ENCODE data around the gene DDX25. TPM values are rescaled to one million over a fixed set of nuclear protein-coding genes. Genes with fewer than 3 reads are reported as not detected.

Gene DDX25
- total RNA-seq, 1 donor from 2014 or later = 2.2 TPM

- DNase-seq (ENCODE audit: low spot score) (no peak), ATAC-seq (no peak)
- intact Hi-C loops (cut with DNase I) = no loop called here
These were observed 42.6 kb downstream of the DDX25 start for GRCh38 chr11:125946712-125947418.

GRCh38 chr11:125947419-125948277, 43.3 kb downstream of the DDX25 start:
- DNase-seq (ENCODE audit: low spot score) (peak; percentile 51), ATAC-seq (no peak)
- intact Hi-C loops (cut with DNase I) = no loop called here

GRCh38 chr11:125948278-125949051, 44.2 kb downstream of the DDX25 start:
- peak; percentile 51 for DNase-seq (ENCODE audit: low spot score)
- ATAC-seq = no peak
- intact Hi-C loops (cut with DNase I) = no loop called here

- intact Hi-C loops (cut with DNase I) = no loop called here
- ATAC-seq (no peak), DNase-seq (ENCODE audit: low spot score) (no peak)
These were observed 45.2 kb downstream of the DDX25 start for GRCh38 chr11:125949271-125950177.

GRCh38 chr11:125950178-125950490, 45.8 kb downstream of the DDX25 start:
- ATAC-seq (no peak), DNase-seq (ENCODE audit: low spot score) (peak; percentile 50)
- intact Hi-C loops (cut with DNase I) = no loop called here

- intact Hi-C loops (cut with DNase I) = no loop called here
- DNase-seq (ENCODE audit: low spot score) = peak; percentile 60
These were observed 46.7 kb downstream of the DDX25 start for GRCh38 chr11:125950696-125951651.

GRCh38 chr11:125951731-125952130, 47.4 kb downstream of the DDX25 start:
- DNase-seq (ENCODE audit: low spot score) (no peak), ATAC-seq (no peak)
- intact Hi-C loops (cut with DNase I) = no loop called here

More at GRCh38 chr11:125950696-125951651, 46.7 kb downstream of the DDX25 start:
- peak; percentile 67 for ATAC-seq

- DNase-seq (ENCODE audit: low spot score) (no peak), ATAC-seq (no peak)
- intact Hi-C loops (cut with DNase I) = no loop called here
These were observed 48.3 kb downstream of the DDX25 start for GRCh38 chr11:125952559-125952958.

GRCh38 chr11:125952973-125953372, 48.7 kb downstream of the DDX25 start:
- intact Hi-C loops (cut with DNase I) = no loop called here
- DNase-seq (ENCODE audit: low spot score) = peak; percentile 62

GRCh38 chr11:125953401-125953935, 49.2 kb downstream of the DDX25 start:
- DNase-seq (ENCODE audit: low spot score) (no peak), ATAC-seq (no peak)
- intact Hi-C loops (cut with DNase I) = no loop called here

More at GRCh38 chr11:125952973-125953372, 48.7 kb downstream of the DDX25 start:
- peak; percentile 61 for ATAC-seq

- ATAC-seq (no peak), DNase-seq (ENCODE audit: low spot score) (no peak)
- intact Hi-C loops (cut with DNase I) = no loop called here
These were observed 50.0 kb downstream of the DDX25 start for GRCh38 chr11:125954123-125954944.

GRCh38 chr11:125954945-125955640, 50.8 kb downstream of the DDX25 start:
- DNase-seq (ENCODE audit: low spot score) (no peak), ATAC-seq (no peak)
- intact Hi-C loops (cut with DNase I) = no loop called here

- DNase-seq (ENCODE audit: low spot score) (no peak), ATAC-seq (no peak)
- intact Hi-C loops (cut with DNase I) = no loop called here
These were observed 51.5 kb downstream of the DDX25 start for GRCh38 chr11:125955856-125956255.

- peak; percentile 63 for DNase-seq (ENCODE audit: low spot score)
- intact Hi-C loops (cut with DNase I) = no loop called here
- peak; percentile 65 for ATAC-seq
These were observed 52.3 kb downstream of the DDX25 start for GRCh38 chr11:125956391-125957134.

- ATAC-seq = no peak
- intact Hi-C loops (cut with DNase I) = no loop called here
- no peak for DNase-seq (ENCODE audit: low spot score)
These were observed 53.5 kb downstream of the DDX25 start for GRCh38 chr11:125957618-125958332.
